Measurements from ENCODE around the gene FNIP1.
"Not testable (repeated sequence)": the region's sequence is repeated elsewhere in the genome, so short reads cannot be mapped to it uniquely, and the experiment has no call there.

The FNIP1 gene

GRCh38 chr5:131749723-131750470 is 46.9 kb downstream of the FNIP1 start:
- DNase-seq (ENCODE audit: low read depth in 3 of 3) = no peak

- no peak for DNase-seq (ENCODE audit: low read depth in 3 of 3)
Measured at GRCh38 chr5:131749138-131749537, 47.7 kb downstream of the FNIP1 start.

- no peak for DNase-seq (ENCODE audit: low read depth in 3 of 3)
Measured at GRCh38 chr5:131747180-131748105, 49.4 kb downstream of the FNIP1 start.

- DNase-seq (ENCODE audit: low read depth in 3 of 3) = no peak
Measured at GRCh38 chr5:131746423-131746822, 50.4 kb downstream of the FNIP1 start.

GRCh38 chr5:131745703-131746102 is 51.1 kb downstream of the FNIP1 start:
- DNase-seq (ENCODE audit: low read depth in 3 of 3) = no peak

DNA sequence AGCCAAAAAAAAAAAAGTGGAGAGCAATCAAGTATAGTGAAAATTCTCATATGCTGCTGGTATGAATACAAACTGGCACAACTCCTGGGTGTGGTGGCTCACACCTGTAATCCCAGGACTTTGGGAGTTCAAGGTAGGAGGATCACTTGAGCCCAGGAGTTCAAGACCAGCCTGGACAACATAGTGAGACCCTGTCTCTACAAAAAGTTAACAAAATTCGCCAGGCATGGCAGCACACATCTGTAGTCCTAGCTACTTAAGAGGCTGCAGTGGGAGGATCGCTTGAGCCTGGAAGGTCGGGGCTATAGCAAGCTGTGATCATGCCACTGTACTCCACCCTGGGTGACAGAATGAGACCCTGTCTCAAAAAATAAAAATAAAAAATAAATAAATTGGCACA is 51.7 kb downstream of the FNIP1 start:
- no peak for DNase-seq (ENCODE audit: low read depth in 3 of 3)

DNA sequence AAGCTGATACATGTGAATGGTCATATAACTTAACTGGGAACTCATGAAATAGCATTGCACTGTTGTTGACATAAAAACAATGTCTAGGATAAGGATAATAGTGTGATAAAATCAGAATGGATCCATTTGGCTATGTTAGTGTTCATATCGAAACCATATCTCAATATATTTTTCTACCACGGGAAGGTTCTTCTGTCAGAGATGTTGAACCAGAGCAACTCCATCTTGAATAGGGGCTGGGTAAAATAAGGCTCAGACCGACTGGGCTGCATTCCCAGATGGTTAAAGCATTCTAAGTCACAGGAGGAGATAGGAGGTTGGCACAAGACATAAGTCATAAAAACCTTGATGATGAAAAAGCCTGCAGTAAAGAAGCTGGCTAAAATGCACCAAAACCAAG is 56.3 kb downstream of the FNIP1 start:
- no peak for DNase-seq (ENCODE audit: low read depth in 3 of 3)

- DNase-seq (ENCODE audit: low read depth in 3 of 3) = no peak
Measured at GRCh38 chr5:131735393-131735792, 61.4 kb downstream of the FNIP1 start.

GRCh38 chr5:131734939-131735338 is 61.9 kb downstream of the FNIP1 start:
- DNase-seq (ENCODE audit: low read depth in 3 of 3) = not testable (repeated sequence)

GRCh38 chr5:131729292-131729691 is 67.5 kb downstream of the FNIP1 start:
- not testable (repeated sequence) for DNase-seq (ENCODE audit: low read depth in 3 of 3)

- not testable (repeated sequence) for DNase-seq (ENCODE audit: low read depth in 3 of 3)
Measured at GRCh38 chr5:131724089-131724488, 72.7 kb downstream of the FNIP1 start.

DNA sequence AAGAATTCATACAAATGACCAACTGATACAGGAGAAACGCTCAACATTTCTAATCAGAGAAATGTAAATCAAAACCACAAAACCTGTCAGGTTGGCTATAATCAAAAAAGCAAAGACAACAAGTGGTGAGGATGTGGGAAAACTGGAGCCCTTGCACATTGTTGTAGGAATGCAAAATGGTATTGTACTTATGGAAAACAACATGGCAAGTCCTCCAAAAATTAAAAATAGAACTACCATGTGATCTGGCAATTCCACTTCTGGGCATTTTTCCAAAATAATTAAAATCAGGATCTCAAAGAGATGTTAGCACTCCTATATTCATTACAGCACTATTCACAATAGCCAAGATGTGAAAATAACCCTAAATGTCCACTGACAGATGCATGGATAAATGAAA is 76.1 kb downstream of the FNIP1 start:
- DNase-seq (ENCODE audit: low read depth in 3 of 3) = no peak

GRCh38 chr5:131719564-131719963 is 77.3 kb downstream of the FNIP1 start:
- no peak for DNase-seq (ENCODE audit: low read depth in 3 of 3)

DNA sequence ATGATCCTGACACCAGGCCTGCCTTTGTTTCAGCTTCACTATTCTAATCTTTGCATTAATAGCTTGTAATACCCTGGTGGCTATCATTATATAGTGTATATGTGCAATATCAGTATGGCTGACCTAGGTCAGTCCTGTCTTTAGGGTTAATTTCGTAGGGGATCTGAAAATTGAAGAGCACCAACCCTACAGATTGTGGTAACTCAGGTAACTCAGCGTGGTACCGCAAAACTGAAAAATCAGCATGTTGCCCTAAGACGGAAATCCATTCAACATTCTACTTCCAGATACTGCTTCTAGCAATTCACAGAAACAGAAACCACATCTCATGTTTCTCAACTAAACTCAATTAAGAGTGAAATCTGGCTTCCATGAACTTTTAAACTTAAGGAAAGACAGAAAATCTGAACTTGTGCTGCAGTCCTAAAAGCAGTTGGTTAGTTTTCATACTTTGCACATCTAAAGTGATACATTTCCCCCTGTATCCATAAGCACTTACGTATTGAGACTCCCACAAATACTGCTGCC is 78.3 kb downstream of the FNIP1 start:
- no peak for DNase-seq (ENCODE audit: low read depth in 3 of 3)

DNA sequence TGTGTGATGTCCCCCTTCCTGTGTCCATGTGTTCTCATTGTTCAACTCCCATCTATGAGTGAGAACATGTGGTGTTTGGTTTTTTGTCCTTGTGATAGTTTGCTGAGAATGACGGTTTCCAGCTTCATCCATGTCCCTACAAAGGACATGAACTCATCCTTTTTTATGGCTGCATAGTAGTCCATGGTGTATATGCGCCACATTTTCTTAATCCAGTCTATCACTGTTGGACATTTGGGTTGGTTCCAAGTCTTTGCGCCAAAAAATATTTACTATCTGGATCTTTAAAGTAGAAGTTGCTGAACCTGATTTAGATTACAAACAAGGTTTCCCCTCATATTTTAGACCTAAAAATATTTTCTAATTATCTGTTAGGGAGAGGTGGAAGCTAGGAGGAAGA is 79.7 kb downstream of the FNIP1 start:
- not testable (repeated sequence) for DNase-seq (ENCODE audit: low read depth in 3 of 3)

DNA sequence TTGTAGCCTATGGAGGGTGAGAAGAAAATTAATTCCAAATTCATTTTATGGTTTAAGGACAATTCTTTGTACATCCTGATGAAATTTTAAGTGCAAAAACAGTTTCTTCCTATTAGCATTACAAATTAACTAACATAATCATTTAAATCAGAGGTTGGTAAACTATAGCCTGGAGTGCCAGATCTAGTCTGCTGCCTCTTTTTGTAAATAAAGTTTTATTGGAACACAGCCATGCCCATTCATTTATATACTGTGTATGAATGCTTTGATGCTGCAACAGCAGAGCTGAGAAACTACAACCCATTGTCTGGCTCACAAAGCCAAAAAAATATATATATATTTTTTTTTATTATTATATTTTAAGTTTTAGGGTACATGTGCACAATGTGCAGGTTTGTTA is 80.2 kb downstream of the FNIP1 start:
- DNase-seq (ENCODE audit: low read depth in 3 of 3) = no peak

GRCh38 chr5:131710391-131710790 is 86.4 kb downstream of the FNIP1 start:
- DNase-seq (ENCODE audit: low read depth in 3 of 3) = no peak

DNA sequence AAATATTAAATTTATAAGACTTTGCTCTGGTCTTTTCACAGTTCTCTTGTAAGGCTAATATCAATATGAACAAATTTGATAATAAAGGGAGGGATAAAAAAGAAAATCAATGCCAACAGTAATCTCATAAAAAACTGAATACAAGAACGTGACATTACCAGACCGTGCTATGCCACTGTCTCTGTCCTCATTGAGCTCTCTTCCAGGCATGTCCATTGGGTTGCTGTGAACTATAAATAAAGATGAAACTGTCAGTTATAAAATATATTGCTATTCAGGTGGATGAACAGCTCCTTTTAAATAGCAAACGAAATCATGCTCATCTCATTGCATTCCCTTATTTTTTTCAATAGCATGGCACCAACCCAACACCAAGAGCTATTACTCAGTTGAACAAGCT is 87.8 kb downstream of the FNIP1 start:
- no peak for DNase-seq (ENCODE audit: low read depth in 3 of 3)

- DNase-seq (ENCODE audit: low read depth in 3 of 3) = no peak
Measured at GRCh38 chr5:131706281-131706680, 90.5 kb downstream of the FNIP1 start.

GRCh38 chr5:131694926-131695325 is 101.9 kb downstream of the FNIP1 start:
- DNase-seq (ENCODE audit: low read depth in 3 of 3) = no peak

DNA sequence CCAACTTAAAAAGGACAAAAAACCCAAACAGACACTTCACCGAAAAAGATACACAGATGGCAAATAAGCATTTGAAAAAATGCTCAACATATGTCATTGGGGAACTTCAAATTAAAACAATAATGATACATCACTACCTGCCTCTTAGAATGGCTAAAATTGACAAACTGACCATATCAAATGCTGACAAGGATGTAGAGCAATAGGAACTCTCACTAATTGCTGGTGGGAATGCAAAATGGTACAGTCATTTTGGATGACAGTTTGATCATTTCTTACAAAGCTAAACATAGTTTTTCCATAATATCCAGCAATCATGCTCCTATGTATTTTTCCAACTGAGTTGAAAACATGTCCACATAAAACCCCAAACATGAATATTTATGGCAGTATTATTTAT is 102.9 kb downstream of the FNIP1 start:
- DNase-seq (ENCODE audit: low read depth in 3 of 3) = no peak

GRCh38 chr5:131685516-131686171 is 111.2 kb downstream of the FNIP1 start:
- no peak for DNase-seq (ENCODE audit: low read depth in 3 of 3)
